NB4 (cell line): ENCODE measurements around the gene ZNF688.

Experiments used
- CTCF ChIP-seq: IDR thresholded peaks from one replicate; pipeline ENCODE4 v1.5.1; 2012; ENCODE audit warnings: low read depth, low read length
- TF ChIP-seq, protein P1 (sequence below): IDR thresholded peaks from 2 replicates; pipeline ENCODE4 v1.6.1; 2011; ENCODE audit warnings: low read depth, low read length

DNA sequence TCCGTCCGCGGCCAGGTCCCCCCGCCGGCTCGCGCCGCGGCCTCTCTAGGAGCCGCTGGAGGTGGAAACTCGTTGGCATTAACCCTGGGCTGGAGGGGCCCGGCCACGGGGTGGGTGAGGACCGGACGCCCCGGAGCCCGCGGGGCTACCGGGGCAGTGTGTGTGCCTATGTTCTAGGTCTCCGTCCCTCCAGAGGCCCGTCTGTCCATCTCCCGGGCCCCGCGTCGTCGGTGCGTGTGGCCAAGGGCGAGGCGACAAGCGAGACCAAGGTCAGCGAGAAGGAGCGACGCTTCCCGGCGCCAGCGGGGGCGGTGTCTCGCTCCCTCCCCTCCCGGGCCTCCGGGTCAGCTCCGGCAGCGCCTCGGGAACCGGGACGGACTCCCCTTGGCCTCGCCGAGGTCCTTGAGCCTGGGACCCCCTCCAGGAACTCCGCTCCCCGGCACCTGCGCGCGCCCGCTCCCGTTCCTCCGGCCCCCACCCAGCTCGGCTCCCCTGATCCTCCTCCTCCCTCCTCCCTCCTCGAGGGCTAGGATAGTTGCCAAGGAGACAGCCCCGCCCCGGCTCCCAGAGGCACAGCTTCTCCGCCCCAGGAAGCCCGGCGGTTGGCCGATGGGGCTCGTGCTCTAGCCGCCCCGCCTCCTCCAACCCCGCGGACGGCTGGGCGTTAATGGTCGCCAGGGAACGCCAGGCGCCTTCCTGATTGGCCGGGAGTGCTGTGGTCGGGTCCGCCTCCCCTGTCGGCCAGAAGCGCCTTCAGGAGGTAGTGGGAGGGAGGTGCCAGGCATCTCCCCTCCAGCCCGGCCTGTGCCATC lies 44.5 kb downstream of the ZNF688 start:
- TF ChIP-seq CTCF, result no peak
- TF ChIP-seq, protein P1, sequence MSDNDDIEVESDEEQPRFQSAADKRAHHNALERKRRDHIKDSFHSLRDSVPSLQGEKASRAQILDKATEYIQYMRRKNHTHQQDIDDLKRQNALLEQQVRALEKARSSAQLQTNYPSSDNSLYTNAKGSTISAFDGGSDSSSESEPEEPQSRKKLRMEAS, result peak; percentile 34
